ENCODE results near the gene LPP. TPM values are rescaled to one million over a fixed set of nuclear protein-coding genes. Genes with fewer than 3 reads are reported as not detected.

Gene LPP
- total and polyA plus RNA-seq, 8 donors = 23.1 to 220 (median 26.7) TPM

GRCh38 chr3:188394623-188395022 lies 240.7 kb downstream of the LPP start:
- H3K9me3 ChIP-seq = no peaks in the 10 kb centered on the region
- no peak for TF ChIP-seq CTCF (IDR thresholded peaks at IDR 0.05)
- H3K4me3 ChIP-seq = no peak overlapping the region
- intact Hi-C loops (cut with DNase I) = no loop called here
- peaks cover 22 to 39% of the 10 kb centered on the region in 2 donors for H3K4me1 ChIP-seq
- H3K27me3 ChIP-seq = no peaks in the 10 kb centered on the region
- no peak for DNase-seq
- no peak for ATAC-seq
- H3K36me3 ChIP-seq = no peaks in the 10 kb centered on the region
- H3K27ac ChIP-seq = peak overlapping the region in 1 of 2 donors; percentile 4

- Histone ChIP-seq H3K9me3 (no peaks in the 10 kb centered on the region), H3K4me3 (no peak overlapping the region), H3K4me1 (peaks cover 5 to 30% of the 10 kb centered on the region in 2 donors), H3K27ac (no peak overlapping the region), H3K36me3 (no peaks in the 10 kb centered on the region), H3K27me3 (no peaks in the 10 kb centered on the region)
- TF ChIP-seq CTCF (IDR thresholded peaks at IDR 0.05) = no peak
- intact Hi-C loops (cut with DNase I) = no loop called here
- DNase-seq (no peak), ATAC-seq (peak; percentile 11)
These were observed 242.3 kb downstream of the LPP start for GRCh38 chr3:188396251-188396650.

GRCh38 chr3:188396900-188397299 lies 242.9 kb downstream of the LPP start:
- H3K4me3 ChIP-seq = no peak overlapping the region
- DNase-seq (no peak), ATAC-seq (no peak)
- peak overlapping the region; percentile 1 to 49 for H3K27ac ChIP-seq
- H3K36me3 ChIP-seq = no peaks in the 10 kb centered on the region
- no peak for TF ChIP-seq CTCF (IDR thresholded peaks at IDR 0.05)
- H3K9me3 ChIP-seq = no peaks in the 10 kb centered on the region
- intact Hi-C loops (cut with DNase I) = no loop called here
- peaks cover 0 to 26% of the 10 kb centered on the region in 2 donors for H3K4me1 ChIP-seq
- H3K27me3 ChIP-seq = no peaks in the 10 kb centered on the region

GRCh38 chr3:188397766-188398705 lies 244.1 kb downstream of the LPP start:
- no peaks in the 10 kb centered on the region for H3K36me3 ChIP-seq
- ATAC-seq (no peak), DNase-seq (no peak)
- H3K4me3 ChIP-seq = no peak overlapping the region
- intact Hi-C loops (cut with DNase I) = no loop called here
- no peaks in the 10 kb centered on the region for H3K9me3 ChIP-seq
- H3K27ac ChIP-seq = peak overlapping the region; percentile 1 to 49
- no peaks in the 10 kb centered on the region for H3K27me3 ChIP-seq
- peaks cover 0 to 26% of the 10 kb centered on the region in 2 donors for H3K4me1 ChIP-seq
- TF ChIP-seq CTCF (IDR thresholded peaks at IDR 0.05) = no peak

- H3K4me1 ChIP-seq = peaks cover 0 to 26% of the 10 kb centered on the region in 2 donors
- intact Hi-C loops (cut with DNase I) = no loop called here
- no peak for TF ChIP-seq CTCF (IDR thresholded peaks at IDR 0.05)
- ATAC-seq (peak; percentile 30), DNase-seq (no peak)
- H3K4me3 ChIP-seq = no peak overlapping the region
- H3K27ac ChIP-seq = no peak overlapping the region
- no peaks in the 10 kb centered on the region for H3K36me3 ChIP-seq
- no peaks in the 10 kb centered on the region for H3K27me3 ChIP-seq
- H3K9me3 ChIP-seq = no peaks in the 10 kb centered on the region
These were observed 246.7 kb downstream of the LPP start for GRCh38 chr3:188400494-188401243.

Measured in left lung (tissue), 10 donors.